Measurements from ENCODE around the gene GRIN3B.

The GRIN3B gene

GRCh38 chr19:1040476-1041271, 40.5 kb downstream of the GRIN3B start:
- H3K4me3 ChIP-seq (ENCODE audit: low read length) = peak overlapping the region; percentile 90

GRCh38 chr19:1041272-1041834, 41.1 kb downstream of the GRIN3B start:
- no peak for TF ChIP-seq EZH2phosphoT487 (IDR thresholded peaks at IDR 0.05; ENCODE audit: borderline replicate concordance, low read length)
- no peak for TF ChIP-seq CTCF (IDR thresholded peaks at IDR 0.05; ENCODE audit: low read depth, low read length, poor library complexity, severe bottlenecking)
- no peaks in the 10 kb centered on the region for H3K27me3 ChIP-seq (ENCODE audit: control insufficient read depth, low read length)
- H3K4me2 ChIP-seq (ENCODE audit: low read length) = peak overlapping the region; percentile 89
- no peaks in the 10 kb centered on the region for H3K9me2 ChIP-seq (replicated peaks; ENCODE audit: control insufficient read depth, low read length)
- H3F3A ChIP-seq (ENCODE audit: control insufficient read depth, insufficient read depth) = peaks cover 30% of the 10 kb centered on the region
- H3K27ac ChIP-seq (ENCODE audit: low read depth, low read length) = no peak overlapping the region
- H3K36me3 ChIP-seq (ENCODE audit: control insufficient read depth, low read length) = peaks cover 49% of the 10 kb centered on the region
- H3K4me3 ChIP-seq (ENCODE audit: low read length) = peak overlapping the region; percentile 90
- H3K4me1 ChIP-seq (ENCODE audit: control insufficient read depth, low read length) = peaks cover 47% of the 10 kb centered on the region
- peaks cover 4% of the 10 kb centered on the region; the same call in 1 of the 2 replicates for H4K20me1 ChIP-seq (ENCODE audit: control insufficient read depth, insufficient read depth, low read depth, low read length)
- H3K9me3 ChIP-seq (ENCODE audit: control insufficient read depth, insufficient read depth, low read length) = no peaks in the 10 kb centered on the region
- peaks cover 16% of the 10 kb centered on the region for H3K79me2 ChIP-seq (ENCODE audit: control insufficient read depth, low read length)

More at GRCh38 chr19:1040476-1041271, 40.5 kb downstream of the GRIN3B start:
- Histone ChIP-seq H3K4me2 (ENCODE audit: low read length) (peak overlapping the region; percentile 89), H3F3A (ENCODE audit: control insufficient read depth, insufficient read depth) (peaks cover 30% of the 10 kb centered on the region), H3K4me1 (ENCODE audit: control insufficient read depth, low read length) (peaks cover 52% of the 10 kb centered on the region), H3K36me3 (ENCODE audit: control insufficient read depth, low read length) (peaks cover 48% of the 10 kb centered on the region), H4K20me1 (ENCODE audit: control insufficient read depth, insufficient read depth, low read depth, low read length) (peaks cover 4% of the 10 kb centered on the region; the same call in 1 of the 2 replicates), H3K27ac (ENCODE audit: low read depth, low read length) (peak overlapping the region; percentile 99), H3K27me3 (ENCODE audit: control insufficient read depth, low read length) (no peaks in the 10 kb centered on the region), H3K79me2 (ENCODE audit: control insufficient read depth, low read length) (peaks cover 16% of the 10 kb centered on the region), H3K9me3 (ENCODE audit: control insufficient read depth, insufficient read depth, low read length) (no peaks in the 10 kb centered on the region), H3K9me2 (replicated peaks; ENCODE audit: control insufficient read depth, low read length) (no peaks in the 10 kb centered on the region)
- TF ChIP-seq CTCF (IDR thresholded peaks at IDR 0.05; ENCODE audit: low read depth, low read length, poor library complexity, severe bottlenecking) (no peak), EZH2phosphoT487 (IDR thresholded peaks at IDR 0.05; ENCODE audit: borderline replicate concordance, low read length) (no peak)

- Histone ChIP-seq H3K79me2 (ENCODE audit: control insufficient read depth, low read length) (peaks cover 16% of the 10 kb centered on the region), H3F3A (ENCODE audit: control insufficient read depth, insufficient read depth) (peaks cover 26% of the 10 kb centered on the region), H3K9me2 (replicated peaks; ENCODE audit: control insufficient read depth, low read length) (no peaks in the 10 kb centered on the region), H3K36me3 (ENCODE audit: control insufficient read depth, low read length) (peaks cover 52% of the 10 kb centered on the region), H3K9me3 (ENCODE audit: control insufficient read depth, insufficient read depth, low read length) (no peaks in the 10 kb centered on the region), H4K20me1 (ENCODE audit: control insufficient read depth, insufficient read depth, low read depth, low read length) (peaks cover 4% of the 10 kb centered on the region; the same call in 1 of the 2 replicates), H3K4me1 (ENCODE audit: control insufficient read depth, low read length) (peaks cover 41% of the 10 kb centered on the region), H3K4me3 (ENCODE audit: low read length) (no peak overlapping the region), H3K4me2 (ENCODE audit: low read length) (no peak overlapping the region), H3K27ac (ENCODE audit: low read depth, low read length) (no peak overlapping the region), H3K27me3 (ENCODE audit: control insufficient read depth, low read length) (no peaks in the 10 kb centered on the region)
- no peak for TF ChIP-seq EZH2phosphoT487 (IDR thresholded peaks at IDR 0.05; ENCODE audit: borderline replicate concordance, low read length)
- no peak for TF ChIP-seq CTCF (IDR thresholded peaks at IDR 0.05; ENCODE audit: low read depth, low read length, poor library complexity, severe bottlenecking)
Observed at GRCh38 chr19:1041835-1042685, 41.8 kb downstream of the GRIN3B start.

Measured in DOHH2 (cell line).